IPS-18c (cell line): ENCODE data around the gene GLOD4.
"Not testable (repeated sequence)": the region's sequence is repeated elsewhere in the genome, so short reads cannot be mapped to it uniquely, and the experiment has no call there.

Source experiments
- H3K4me3 ChIP-seq: 2 replicates; pipeline ENCODE4 v1.7.0; 2013; ENCODE audit warnings: low read depth, mild to moderate bottlenecking, low read length, moderate library complexity; ENCODE audit not compliant: insufficient read depth
- H3K9me3 ChIP-seq: one replicate; pipeline ENCODE4 v1.6.1; 2013; ENCODE audit warnings: mild to moderate bottlenecking, low read length, moderate library complexity; ENCODE audit not compliant: control insufficient read depth, insufficient read depth

GLOD4 gene

DNA sequence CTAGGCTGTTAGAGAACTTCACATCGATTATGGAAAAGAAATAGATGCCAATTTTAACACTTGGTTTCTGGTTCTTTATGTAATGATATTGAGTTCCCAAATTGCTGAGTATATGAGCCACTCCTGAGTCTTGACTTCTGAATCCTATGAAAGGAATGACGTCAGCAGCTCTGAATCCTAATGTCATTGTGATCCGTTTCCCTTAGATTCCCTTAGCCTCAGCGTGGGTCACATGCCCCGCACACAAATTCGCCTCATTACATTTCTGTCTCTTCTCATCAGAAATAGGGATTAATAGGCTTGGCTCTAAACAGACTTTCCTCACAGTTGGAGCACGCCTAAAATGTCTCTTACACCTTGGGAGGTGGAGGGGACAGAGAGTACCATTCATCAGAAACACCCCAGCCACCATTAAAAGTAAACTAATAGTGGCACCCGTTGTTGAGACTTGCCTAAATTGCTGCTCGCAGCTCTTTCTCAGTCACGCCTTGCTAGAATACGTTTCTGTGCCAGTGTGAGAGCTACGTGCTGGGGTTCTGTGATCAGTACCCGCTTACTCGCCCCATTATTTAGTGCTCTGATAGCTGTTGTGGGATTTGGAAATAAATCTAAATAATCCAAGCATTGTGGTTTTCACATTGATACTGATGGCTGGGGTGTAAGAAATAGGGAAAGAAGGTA is 7.2 kb upstream of the GLOD4 start:
- no peaks in the 10 kb centered on the region for H3K9me3 ChIP-seq
- H3K4me3 ChIP-seq: no peak overlapping the region

DNA sequence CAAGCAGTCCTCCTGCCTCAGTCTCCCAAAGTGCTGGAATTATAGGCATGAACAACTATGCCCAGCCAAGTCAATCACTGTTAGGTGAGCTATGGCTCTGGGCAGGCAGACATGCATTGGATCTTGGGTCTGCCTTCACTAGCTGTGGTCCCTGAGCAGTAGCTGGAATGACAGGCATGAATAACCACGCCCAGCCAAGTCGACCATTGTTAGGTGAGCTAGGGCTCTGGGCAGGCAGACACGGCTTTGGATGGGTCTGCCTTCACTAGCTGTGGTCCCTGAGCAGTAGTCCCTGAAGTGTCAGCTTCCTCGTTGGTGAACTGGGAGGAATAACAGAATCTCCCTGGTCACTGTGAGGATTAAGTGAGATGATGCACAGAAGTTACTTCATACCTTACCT is 6.5 kb upstream of the GLOD4 start:
- no peak overlapping the region for H3K4me3 ChIP-seq
- no peaks in the 10 kb centered on the region for H3K9me3 ChIP-seq

DNA sequence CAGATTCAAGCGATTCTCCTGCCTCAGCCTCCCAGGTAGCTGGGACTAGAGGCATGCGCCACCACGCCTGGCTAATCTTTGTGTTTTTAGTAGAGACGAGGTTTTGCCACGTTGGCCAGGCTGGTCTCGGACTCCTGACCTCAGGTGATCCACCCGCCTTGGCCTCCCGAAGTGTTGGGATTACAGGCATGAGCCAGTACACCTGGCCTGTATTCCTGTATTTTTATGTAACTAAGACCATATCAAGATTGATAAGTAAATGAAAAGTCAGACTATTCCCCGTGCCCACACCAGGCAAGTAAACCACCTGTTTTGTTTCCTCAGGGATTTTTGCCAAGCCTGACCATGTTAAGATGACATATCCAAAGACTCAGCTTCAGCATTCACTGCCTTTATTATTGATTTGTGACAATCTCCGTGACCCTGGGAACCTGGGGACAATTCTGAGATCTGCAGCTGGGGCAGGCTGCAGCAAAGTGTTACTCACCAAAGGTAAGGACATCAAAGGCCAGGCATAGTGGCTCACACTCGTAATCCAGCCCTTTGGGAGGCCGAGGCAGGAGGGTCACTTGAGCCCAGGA is 5.7 kb upstream of the GLOD4 start:
- Histone ChIP-seq H3K9me3 (no peaks in the 10 kb centered on the region), H3K4me3 (no peak overlapping the region)

DNA sequence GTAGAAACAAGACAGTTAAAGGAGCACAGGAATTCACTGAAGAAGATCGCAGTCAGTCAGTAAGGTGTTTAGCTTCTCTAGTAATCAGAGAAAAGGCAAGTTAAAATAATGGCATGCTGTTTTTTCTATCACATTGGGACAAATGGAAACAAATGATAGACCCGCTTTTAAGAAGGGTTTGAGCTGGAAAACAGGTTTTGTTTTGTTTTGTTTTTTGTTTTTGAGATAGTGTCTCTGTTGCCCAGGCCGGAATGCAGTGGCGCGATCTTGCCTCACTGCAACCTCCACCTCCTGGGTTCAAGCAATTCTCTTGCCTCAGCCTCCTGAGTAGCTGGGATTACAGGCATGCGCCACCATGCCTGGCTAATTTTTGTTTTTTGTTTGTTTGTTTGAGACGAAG is 3.8 kb upstream of the GLOD4 start:
- not testable (repeated sequence) for H3K4me3 ChIP-seq, H3K9me3 ChIP-seq

DNA sequence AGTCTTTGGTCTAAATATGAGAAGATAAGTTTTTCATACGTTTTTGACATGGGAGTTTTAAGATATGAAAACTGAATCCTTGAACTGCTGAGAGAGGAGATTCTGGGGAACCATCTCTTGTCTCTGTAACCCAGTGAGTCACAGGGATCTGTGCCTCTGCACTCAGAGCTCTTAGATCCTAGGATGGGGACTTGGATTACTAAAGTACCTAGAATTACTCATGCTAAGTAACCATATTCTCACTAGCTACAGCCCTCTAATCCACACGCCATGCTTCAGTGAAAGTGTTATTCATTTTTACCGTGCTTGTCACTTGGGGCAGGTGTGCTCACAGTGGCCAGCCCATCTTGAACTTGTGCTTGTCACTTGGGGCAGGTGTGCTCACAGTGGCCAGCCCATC is 2.1 kb upstream of the GLOD4 start:
- no peak overlapping the region for H3K4me3 ChIP-seq
- H3K9me3 ChIP-seq: no peaks in the 10 kb centered on the region

DNA sequence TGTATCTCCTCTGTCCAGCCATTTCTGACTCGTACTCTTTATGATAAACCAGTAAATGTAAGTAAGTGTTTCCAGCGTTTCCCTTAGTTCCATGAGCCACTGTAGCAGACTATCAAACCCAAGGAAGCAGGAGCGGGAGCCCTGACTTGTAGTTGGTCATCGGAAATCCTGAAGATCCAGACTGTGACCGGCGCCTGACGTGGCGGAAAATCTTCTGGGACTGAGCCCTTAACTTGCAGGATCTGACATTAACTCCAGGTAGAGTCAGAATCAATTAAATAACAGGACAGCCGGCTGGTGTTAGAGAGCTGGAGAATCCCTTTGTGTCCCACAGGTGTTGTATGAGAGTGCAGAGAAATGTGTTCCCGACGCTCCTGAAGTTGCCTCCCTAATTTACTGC is 4.0 kb downstream of the GLOD4 start:
- Histone ChIP-seq H3K4me3 (no peak overlapping the region), H3K9me3 (no peaks in the 10 kb centered on the region)

DNA sequence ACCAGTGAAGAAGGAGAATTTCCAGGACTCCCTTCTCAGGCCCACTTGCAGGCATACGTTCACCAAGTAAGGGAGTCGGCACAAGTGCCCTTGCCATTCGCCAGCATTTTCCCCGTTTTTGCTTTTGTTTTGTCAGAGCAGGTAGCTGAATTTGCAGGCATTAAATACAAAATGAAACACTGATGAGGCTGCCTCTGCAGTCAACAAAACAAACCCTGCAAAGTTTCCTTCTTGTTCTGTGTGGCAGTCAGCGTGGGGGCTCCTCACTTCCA is 7.8 kb downstream of the GLOD4 start:
- Histone ChIP-seq H3K4me3 (no peak overlapping the region), H3K9me3 (no peaks in the 10 kb centered on the region)

DNA sequence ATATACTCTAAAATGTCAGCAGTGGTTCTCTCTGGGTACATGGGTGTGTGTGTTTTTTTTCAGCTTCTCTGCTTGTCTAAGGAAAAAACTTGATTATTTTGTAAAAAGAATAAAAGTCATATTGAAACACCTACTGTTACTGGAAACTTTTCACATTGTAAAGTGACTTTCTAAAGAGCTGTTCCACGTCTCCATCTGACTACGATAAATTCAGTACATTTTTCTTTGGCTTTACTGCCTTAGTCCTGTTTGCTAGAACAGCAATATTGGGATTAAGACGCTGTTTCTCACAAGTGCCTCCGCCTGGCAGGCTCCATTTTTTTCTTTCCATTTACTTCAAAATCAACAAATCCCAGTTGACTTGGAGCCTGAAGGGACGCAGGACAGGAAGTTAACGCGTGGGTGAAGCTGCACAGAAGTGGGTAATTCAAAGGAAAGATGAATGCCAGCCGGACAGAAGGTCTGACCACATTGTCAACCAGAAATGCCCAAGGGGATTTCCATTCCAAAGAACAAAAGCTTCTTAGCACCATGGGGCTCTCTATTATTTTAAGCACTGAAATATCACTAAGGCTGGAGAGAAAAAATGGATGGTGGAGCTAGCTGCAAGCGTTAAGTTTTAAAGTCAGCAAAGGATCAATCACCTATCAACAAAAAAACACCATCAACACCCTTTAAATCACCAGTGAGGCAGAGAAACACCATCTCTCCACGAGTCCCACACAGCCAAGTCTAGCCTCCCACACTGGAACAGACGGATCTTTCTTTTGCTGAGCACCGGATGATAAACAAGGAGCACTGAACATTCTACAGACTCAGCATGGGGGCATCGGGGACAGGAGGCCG is 8.4 kb downstream of the GLOD4 start:
- H3K4me3 ChIP-seq: no peak overlapping the region
- H3K9me3 ChIP-seq: no peaks in the 10 kb centered on the region

DNA sequence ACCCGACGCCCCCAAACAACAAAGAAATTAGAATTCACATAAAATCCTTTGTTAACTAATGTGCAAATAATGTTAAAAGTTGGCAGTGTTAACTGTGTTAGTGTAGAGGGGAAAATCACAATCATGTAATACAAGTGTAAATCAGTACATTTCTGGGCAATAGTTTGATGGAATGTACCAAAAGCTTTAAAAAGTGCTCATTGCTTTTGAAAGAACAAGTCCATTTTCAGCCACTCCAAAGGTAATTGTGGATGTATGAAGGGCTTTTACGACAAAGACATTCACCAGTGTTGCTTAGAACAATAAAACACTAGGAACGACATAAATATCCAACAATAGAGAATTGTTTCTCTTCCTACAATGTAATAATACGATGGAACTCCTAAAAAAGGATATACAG is 9.1 kb downstream of the GLOD4 start:
- Histone ChIP-seq H3K9me3 (no peaks in the 10 kb centered on the region), H3K4me3 (no peak overlapping the region)

DNA sequence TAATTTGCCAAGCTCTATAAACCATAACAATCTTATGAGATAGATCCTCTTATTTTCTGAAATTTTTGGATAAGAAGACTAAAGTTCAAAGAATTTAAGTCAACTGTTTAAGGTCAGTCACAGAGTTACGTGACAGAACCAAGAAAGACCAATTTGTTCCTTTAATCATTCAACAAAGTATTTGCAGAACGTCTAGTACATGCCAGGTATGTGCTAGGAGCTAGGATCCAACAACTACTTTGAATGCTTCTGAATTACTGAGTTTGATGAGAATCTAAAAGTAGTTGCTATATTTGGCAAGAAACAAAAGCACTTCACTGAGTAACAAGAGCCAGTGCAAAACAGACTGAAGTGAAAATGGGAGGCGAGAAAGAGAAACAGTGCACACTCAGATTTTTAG is 15.0 kb downstream of the GLOD4 start:
- Histone ChIP-seq H3K9me3 (no peaks in the 10 kb centered on the region), H3K4me3 (no peak overlapping the region)

DNA sequence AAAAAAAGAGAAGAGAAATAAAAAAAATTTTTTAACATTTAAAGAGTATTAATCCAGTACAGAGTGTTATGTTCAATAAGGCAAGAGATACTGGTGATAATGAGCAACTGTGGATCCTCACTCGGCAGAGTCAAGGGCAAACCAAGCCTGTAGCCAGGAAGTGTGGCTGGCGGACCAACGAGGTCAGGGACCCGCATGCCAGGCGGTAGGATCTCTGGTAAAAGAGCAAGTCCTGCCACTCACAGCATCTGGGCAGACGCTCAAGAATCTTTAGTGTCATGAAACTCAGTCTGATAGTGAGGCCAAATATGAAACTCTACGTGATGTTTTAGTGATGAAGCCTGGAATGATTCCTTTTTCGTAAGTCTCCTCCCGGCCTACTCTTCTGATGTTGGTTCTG is 21.7 kb downstream of the GLOD4 start:
- no peak overlapping the region for H3K4me3 ChIP-seq

DNA sequence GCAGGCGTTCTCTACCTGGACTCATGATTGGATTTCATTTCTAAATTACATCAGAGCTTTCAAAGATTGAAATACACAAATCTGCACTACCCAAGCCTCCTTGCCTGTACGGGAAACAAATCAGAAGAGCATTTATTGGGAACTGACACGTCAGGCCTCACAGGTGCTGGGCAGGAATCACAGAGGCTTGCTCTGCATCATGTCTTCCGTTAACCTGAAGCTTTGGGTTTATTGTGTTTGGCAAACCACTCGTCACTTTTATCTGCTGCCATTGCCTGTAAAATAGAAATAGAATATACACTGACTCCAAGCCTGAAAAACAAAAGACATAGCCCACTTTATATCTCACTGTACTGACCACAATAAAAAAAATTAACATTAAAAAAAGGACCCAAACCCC is 22.1 kb downstream of the GLOD4 start:
- Histone ChIP-seq H3K4me3 (no peak overlapping the region), H3K9me3 (no peaks in the 10 kb centered on the region)

More for the DNA sequence above, 21.7 kb downstream of the GLOD4 start:
- H3K9me3 ChIP-seq: no peaks in the 10 kb centered on the region

DNA sequence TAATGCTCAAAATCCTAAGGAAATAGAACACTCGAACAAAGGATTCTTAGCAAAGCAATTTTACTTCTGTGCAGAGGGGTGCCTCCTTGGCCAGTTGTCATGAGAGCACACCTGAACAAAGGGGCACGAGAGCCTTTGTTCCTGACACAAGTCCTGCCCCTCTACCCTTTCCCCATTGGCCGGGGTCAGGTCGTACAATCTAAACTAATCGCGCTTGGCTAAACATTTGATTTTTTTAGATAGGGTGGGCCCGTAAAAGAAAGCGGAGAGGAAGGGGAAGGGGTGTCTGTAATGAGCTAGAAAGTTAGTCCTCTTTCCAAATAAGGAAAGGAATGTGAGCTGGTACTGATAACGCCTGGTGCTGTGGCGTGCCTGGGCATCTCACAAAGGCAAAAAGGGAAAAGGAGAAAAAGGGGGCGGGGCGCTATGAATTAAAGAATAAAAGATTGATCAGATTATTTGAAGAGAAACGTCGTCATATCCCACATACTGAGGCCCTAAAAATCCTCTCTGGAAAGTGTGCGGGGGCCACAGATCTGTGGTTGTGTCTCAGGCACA is 26.0 kb downstream of the GLOD4 start:
- H3K4me3 ChIP-seq, H3K9me3 ChIP-seq: not testable (repeated sequence)

DNA sequence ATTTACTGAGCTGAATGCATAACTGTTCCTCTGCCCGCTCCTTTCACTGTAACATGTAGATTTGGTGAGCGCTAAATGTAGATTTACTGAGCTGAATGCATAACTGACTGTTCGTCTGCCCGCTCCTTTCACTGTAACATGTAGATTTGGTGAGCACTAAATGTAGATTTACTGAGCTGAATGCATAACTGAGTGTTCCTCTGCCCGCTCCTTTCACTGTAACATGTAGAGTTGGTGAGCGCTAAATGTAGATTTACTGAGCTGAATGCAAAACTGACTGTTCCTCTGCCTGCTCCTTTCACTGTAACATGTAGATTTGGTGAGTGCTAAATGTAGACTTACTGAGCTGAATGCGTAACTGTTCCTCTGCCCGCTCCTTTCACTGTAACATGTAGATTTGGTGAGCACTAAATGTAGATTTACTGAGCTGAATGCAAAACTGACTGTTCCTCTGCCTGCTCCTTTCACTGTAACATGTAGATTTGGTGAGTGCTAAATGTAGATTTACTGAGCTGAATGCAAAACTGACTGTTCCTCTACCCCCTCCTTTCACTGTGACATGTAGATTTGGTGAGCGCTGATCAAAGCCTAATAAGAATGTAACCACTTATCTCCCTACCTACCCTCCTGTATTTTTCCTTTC is 26.6 kb downstream of the GLOD4 start:
- H3K4me3 ChIP-seq: not testable (repeated sequence)

DNA sequence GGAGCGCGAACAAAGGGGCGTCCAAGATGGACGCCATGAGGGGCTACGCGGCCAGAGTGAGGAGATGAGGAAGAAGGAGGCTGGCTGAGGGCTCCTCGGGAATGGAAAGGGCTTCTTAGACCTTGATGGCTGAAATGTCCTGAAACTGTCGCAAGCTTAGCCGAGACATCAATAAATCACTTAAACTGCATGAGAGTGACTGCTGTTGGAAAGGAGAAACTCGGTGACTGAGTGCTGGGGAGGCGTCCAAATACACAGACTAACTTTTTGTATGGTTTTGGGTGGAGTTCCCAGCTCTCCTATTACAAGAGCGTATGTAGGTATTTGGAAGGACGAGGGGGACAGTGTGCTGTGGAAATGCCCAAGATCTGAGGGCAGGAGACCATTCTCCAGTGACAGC is 28.7 kb downstream of the GLOD4 start:
- Histone ChIP-seq H3K4me3 (no peak overlapping the region), H3K9me3 (no peaks in the 10 kb centered on the region)

More for the DNA sequence above, 26.6 kb downstream of the GLOD4 start:
- not testable (repeated sequence) for H3K9me3 ChIP-seq

DNA sequence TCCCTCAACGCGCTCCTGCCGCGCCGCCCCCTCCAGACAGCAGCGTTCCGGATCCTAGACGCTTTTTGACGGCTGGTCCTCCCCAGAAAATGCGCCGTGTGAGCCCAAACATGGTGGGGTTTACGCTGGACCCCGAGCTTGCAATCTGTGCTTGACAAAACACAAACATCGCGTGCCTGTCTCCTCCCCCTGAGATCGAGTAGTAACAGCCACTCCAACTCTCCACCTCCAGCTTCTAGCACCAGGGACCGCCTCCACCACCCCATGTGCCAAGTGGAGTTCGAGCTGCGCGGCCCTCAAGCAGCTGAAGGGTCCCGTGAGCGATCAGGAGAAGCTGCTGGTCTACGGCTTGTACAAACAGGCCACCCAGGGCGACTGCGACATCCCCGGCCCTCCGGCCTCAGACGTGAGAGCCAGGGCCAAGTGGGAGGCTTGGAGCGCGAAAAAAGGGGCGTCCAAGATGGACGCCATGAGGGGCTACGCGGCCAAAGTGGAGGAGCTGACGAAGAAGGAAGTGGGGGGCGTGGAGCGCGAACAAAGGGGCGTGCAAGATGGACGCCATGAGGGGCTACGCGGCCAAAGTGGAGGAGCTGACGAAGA is 29.4 kb downstream of the GLOD4 start:
- H3K4me3 ChIP-seq: peak overlapping the region; percentile 59
- H3K9me3 ChIP-seq: no peaks in the 10 kb centered on the region

DNA sequence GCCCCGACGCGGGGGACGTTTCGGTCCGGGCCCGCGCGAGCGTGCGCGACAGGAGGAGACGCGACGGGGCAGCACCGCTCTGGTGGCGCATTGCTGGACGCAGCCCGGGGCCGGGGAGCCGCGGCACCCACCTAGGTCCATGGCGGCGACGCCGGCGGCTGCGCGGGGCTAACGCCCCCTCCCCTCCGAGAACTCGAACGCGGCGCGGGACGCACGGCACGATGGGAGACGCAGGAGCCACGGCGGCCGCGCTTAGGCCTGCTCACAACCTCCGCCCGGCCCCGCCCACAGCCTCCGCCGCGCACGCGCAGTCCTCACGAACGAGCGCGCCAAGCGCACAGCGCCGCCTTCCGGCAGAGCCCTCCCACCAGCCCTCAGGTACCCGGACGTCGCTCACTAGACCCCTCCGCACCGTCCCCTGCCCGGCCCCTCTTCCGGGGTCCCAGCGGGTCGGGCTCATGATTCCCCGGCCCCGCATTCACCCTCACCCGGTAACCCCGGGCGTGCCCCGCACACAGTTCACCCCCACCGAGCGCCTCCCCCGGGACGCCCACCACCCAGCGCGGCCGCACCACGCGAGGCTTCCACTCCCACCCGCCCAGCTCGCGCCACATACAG is 30.0 kb downstream of the GLOD4 start, which contains the start of gene GEMIN4:
Gene GEMIN4 (minus strand): TSS at position 263 of the 618 bp plus-strand sequence. CDS start 122 bp downstream, at position 141.
- Histone ChIP-seq H3K4me3 (peak within 1 kb of the TSS; percentile 59), H3K9me3 (no peaks in the 10 kb centered on the region)
